Activated CD8-positive, alpha-beta memory T cell treated with anti-CD3 and anti-CD28 coated beads, Interleukin-2, amount 50 U/mL, for 1 hour (primary cell): ENCODE results near the gene MRTFA.
"Not testable (repeated sequence)": the region's sequence is repeated elsewhere in the genome, so short reads cannot be mapped to it uniquely, and the experiment has no call there.

Experiments
- DNase-seq: peaks from one replicate; pipeline ENCODE4 v3.0.0-alpha.2; 2020; ENCODE audit errors: extremely low read depth

MRTFA gene

DNA sequence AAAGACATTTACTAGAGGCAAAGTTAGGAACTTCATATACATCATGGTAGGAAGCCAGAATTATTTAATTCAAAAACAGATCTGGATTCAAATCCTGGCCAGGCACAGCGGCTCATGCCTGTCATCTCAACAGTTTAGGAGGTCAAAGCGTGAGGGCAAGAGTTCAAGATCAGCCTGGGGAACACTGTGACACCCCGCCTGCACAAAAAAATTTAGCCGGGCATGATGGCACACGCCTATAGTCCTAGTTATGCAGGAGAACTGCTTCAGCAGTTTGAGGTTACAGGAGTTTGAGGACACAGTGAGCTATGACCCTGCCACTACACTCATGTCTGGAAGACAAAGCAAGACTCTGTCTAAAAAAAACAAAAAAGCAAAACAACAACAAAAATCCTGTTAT, 8.9 kb downstream of the MRTFA start:
- no peak for DNase-seq

DNA sequence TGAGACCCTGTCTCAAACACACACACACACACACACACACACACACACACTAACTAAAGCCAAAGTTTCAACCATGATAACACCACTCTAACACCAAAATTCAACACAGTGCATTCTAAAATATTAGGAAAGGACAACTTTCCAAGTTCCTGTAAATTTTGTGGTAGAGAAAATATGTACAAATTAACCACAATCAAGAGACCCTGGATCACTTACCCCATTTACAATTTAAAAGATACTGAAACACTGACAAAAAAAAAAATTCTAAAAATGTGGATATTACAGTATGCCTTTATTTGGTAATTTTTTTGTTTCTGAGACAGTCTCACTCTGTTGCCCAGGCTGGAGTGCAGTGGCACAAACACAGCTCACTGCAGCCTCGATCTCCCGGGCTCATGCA, 9.7 kb downstream of the MRTFA start:
- DNase-seq = no peak

DNA sequence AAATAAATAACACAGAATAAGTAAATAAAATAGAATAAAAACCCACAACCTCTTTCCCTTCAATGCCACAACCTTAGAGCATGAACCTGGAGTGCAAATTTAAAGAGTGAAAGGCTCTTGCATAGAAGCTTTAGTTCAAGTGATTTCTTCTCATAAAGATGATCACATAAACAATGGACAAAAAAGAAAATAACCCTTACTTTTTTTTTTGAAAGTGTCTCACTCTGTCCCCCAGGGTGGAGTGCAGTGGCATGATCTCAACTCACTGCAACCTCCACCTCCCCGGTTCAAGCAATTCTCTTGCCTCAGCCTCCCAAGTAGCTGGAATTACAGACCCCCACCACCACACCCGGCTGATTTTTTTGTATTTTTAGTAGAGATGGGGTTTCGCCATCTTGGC, 10.7 kb downstream of the MRTFA start:
- not testable (repeated sequence) for DNase-seq

DNA sequence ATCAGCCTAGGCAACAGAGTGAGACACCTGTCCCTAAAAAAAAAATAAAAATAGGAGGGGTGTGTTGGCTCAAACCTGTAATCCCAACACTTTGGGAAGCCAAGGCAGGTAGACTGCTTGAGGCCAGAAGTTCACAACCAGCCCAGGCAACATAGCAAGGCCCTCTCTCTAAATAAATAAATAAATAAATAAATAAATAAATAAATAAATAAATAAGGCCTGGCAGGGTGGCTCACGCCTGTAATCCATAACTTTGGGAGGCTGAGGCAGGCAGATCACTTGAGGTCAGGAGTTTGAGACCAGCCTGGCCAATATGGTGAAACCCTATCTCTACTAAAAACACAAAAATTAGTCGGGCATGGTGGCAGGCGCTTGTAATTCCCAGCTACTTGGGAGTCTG, 11.2 kb downstream of the MRTFA start:
- DNase-seq = not testable (repeated sequence)

DNA sequence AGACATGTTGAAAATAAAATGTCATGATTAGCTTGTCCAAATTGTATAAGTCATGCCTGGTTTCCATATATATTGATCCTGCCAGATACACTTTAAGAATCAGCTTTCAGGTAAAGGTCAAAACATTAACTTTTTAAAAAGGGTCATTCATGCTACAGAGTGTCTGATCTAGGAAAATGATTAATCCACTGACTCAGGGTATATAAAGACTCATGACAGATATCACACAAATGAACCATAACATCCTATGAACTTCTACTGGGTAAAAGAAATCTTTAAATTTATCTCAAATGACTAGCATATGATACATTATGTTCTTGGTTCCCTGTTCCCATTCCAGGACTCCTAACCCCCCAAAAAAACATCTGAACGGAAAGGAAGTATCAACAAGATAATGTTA, 11.7 kb downstream of the MRTFA start:
- no peak for DNase-seq

DNA sequence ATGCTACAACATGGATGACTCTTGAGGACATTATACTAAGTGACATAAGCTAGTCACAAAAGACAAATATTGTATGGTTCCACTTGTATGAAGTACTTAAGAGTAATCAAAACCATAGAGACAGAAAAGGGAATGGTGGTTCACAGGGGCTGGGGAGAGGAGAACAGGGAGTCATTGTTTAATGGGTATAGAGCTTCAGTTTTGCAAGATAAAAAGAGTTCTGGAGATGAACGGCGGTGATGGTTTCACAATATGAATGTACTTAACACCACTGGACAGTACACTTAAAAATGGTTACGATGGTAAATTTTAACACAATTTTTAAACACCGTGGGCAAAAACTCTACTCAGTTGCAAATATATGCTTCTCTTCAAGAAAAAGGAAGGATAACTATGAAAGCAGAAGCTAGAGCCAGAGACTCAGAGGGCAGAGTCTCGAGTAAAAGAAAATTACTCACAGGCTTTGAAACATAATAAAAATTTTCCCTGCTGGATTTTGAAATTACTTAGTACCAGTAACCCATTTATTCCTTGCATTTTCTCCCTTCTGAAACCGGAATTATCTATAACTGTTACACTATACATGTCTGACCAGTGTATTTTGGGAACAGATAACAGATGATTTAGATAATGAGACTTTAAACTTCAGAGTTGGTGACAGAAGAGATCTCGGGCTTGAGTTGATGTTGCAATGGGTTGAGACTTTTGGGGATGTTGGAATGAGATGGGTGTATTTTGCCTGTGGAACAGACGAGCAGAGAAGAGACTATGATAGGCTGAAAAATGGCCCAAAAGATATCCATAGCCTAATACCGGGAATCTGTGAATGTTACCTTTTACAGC, 15.0 kb downstream of the MRTFA start:
- DNase-seq = no peak

DNA sequence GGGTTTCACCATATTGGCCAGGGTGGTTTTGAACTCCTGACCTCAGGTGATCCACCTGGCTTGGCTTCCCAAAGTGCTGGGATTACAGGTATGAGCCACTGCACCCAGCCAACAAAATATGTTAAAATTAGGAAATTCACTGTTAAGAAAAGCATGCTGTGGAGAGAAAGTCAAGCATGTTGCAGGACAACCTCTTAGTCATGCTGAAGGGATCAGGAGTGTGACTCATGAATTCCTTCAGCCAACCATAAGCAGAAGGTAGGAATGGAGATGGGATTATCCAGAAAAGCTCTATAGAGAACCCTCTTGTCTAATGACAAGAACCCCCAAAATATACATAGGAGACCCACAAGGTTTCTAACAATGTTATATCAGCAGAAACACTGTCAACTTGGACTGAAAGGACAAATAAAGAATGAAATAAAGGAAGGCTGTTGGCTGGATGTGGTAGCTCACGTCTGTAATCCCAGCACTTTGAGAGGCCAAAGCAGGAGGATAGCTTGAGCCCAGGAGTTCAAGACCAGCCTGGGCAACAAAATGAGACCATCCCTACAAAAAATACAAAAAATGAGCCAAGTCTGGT, 16.0 kb downstream of the MRTFA start:
- DNase-seq = no peak

DNA sequence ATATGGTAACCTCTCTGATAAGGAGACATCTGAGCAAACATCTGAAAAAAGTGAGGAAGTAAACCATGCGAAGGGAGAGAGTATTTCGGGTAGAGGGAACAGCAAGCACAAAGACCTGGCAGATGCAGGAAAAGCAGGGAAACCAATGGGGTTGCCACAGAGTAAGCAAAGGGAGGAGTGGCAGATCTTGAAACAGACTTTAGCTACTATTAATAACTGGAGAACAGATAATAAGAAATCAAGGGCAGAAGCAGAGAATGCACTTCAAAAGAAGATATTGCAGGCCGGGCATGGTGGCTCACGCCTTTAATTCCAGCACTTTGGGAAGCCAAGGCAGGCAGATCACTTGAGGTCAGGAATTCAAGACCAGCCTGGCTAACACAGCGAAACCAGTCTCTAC, 18.1 kb downstream of the MRTFA start:
- no peak for DNase-seq

DNA sequence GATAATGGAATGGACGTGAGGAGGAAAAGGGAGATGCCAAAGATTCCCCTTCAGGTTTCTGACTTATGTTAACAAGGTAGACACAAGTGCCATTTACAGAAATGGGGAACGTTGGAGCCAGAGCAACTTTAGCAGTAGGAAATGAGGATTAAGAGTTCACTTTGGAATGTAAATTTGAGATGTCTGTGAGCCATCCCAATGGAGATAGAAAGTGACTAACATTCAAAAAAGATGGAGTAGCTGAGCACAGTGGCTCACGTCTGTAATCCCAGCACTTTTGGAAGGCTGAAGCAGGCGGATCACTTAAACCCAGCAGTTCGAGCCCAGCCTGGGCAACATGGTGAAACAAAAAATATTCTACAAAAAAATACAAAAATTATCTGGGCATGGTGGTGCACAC, 19.9 kb downstream of the MRTFA start:
- DNase-seq = no peak

DNA sequence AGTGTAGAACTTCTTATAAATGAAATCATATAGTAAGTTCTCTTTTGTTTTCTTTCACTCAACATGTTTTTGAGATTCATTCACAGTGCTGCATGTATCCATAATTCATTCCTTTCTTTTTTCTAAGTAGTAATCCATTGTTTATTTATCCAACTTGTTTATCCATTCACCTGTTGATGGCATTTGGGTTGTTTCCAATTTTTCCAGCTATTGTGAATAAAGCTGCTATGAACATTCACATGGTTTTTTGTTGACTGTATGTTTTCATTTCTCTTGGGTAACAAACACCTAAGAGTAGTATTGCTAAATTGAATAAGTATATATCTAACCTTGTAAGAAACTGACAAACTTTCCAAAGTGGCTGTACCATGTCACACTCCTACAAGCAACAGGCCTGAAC, 23.5 kb downstream of the MRTFA start:
- no peak for DNase-seq

DNA sequence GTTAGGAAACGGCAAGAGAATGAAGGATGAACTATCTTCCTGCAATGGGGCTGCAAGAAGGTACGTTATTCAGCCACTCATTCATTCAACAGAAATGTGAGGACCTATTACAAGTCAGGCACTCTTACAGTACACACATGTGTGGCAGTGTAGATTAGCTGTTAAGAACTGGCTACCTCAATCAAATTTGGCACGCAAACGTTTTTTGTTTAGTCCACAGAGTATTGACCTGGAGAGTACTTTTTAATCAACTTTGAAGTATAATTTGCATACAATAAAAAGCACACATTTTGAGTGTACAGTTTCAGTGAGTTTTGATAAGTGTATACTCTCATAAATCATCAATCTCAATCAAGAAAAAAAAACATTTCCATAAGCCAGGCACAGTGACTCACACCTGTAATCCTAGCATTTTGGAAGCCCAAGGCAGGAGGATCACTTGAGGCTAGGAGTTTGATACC, 24.2 kb downstream of the MRTFA start:
- DNase-seq = no peak

DNA sequence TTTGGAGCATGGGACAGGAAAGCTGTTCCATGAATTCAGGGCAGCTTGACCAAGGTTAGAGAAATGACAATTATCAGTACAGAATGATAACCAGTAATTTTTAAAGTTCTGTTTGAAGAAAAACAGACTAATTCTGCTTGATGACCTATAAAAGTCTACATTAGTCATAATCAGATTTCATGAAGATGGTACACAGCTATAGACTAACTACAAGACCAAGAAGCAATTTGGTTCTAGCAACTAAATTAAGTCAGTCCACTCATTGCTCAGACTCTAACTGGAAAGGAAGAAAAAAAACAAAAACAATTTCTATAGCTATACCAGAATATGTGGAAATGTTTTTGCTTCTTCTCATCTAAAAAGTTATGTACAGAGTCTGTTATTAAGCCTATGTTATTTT, 24.9 kb downstream of the MRTFA start:
- DNase-seq = no peak

DNA sequence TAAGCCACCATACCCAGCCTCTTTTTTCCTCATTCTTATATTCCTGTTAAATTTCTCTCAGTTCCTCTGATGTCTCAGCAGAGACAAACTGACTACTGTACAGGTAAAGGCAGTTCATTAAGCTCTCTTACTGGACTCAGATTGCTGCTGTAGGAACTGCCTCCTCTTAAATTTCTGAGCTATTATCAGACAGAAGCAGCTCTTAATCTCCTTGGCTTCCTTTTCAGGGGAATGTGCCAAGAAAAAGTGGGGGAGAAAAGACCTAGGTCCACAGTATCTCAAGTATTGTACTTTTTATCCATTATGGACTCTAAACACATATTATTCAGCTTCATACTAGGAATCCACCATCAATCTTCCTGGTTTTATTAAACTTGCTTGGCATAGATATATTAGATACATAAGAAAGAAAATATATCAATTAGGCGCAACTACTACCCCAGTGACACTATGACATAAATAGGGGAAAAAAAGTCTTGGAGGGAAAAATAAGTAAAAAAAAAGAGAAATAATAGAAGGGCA, 26.1 kb downstream of the MRTFA start:
- DNase-seq = no peak

DNA sequence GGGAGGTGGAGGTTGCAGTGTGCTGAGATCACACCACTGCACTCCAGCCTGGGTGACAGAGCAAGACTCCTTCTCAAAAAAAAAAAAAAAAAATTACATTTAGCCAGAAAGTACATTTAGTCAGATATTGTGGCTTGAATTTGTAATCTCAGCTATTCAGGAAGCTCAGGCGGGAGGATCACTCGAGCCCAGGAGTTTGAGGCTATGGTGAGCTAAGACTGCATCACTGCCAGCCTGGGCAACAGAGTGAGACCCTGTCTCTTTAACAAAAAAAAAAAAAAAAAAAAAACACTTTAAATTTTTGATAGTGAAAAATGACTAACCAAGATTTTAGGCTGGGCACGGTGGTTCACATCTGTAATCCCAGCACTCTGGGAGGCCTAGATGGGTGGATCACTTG, 27.3 kb downstream of the MRTFA start:
- DNase-seq = no peak

DNA sequence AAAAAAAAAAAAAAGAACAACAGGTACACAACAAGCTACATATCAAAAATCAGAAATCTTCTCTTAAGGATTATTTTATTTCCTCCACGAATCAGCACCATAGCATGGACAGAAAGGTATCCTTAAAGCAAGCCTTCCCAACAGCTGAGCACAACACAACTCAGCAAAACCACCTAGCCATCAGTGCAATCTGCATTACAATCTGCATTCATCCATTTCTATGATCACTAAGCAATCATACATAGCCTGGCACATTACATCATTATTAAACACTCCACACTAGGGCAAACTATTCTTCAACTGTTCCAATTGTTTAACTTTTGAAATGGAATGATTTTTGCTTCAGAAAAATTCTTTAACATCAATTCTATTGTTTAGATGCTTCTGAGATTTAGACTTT, 29.0 kb downstream of the MRTFA start:
- DNase-seq = no peak

DNA sequence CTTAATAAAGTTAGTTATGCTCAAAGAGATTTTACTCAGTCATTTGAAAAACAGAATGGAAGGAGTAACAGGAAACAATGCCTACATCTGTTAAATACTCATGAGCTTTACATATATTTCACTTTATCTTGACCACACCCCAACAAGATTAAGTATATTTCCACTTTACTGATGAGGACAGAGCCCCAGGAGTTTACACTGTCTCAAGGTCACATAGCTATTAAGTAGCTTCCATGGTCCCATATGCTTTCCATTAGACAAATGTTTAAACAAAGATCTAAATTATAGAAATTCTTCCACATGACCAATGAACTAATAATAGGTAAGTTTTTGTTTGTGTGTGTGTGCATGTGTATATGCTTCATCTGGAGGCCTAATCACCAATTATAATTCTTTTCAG, 30.2 kb downstream of the MRTFA start:
- no peak for DNase-seq

DNA sequence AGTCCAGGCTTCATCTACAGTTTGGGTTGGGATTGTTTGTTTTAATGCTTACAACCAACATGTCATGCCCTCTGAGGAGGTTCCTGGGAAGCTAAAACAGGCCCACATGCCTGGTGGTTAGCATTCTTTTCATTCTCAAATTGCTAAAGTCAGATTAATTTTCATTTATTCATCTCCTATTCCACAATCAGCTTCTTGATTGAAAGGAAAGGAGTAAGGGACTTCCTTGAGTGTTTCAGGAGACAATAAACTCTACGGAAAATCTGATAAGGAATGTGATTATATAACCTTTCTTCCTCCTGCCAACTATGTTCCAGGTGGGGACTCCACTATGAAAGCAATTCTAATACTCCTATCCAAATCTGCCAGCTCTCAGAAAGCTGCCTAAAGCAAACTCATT, 30.8 kb downstream of the MRTFA start:
- DNase-seq = no peak

DNA sequence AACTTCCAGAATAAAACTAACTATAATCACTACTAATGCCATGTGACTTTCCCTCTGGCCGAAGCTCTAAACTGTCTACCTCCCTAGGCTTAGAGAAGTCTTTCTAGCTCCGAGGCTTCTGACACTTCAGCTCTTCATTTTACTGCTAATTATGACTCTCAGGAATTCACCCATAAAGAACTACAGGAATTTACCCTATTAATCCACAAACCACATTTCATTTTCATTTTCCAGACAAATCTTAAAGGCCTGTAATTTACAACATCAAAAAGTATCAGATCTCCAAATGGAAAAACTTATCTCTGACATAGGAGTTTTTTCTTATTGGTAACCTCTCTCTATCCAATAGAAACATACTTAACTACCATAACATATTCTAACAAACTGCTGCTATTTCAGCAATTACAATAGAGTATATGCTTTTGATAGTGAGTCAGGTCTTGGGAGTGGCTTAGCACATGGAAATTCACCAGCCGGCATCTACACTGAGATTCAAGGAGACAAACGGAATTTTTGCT, 33.4 kb downstream of the MRTFA start:
- no peak for DNase-seq

DNA sequence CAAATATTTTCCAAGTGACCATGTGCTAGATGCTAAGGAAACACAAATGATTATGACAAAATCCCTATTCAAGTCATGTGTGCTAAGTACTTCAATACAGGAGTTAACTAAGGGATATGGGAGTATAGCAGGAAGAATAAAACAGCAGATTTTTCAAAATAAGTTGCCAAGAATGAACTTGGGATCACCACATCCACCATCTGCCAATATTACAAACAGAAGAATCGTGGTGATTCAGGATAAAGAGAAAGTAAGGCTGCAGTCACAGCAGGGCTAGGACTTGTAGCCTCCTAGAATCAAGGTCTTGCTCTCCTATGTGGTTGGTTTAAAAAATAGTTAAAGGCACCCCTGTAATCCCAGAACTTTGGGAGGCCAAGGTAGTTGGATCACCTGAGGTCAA, 34.3 kb downstream of the MRTFA start:
- DNase-seq = no peak

DNA sequence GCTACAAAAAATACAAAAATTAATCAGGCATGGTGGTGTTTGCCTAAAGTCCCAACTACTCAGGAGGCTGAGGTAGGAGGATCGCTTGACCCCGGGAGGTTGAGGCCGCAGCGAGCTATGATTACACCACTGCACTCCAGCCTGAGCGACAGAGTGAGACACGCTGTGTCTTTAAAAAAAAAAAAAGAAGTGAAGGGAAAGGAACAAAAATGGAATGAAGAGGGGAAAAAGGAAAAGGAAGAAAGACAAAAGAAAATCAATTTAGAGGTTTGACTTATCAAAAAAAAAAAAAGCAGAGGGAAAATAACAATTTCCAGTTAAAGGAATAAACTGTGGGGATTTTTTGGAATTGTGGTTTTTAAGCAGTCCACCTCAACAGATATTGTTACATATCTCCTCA, 36.8 kb downstream of the MRTFA start:
- no peak for DNase-seq

DNA sequence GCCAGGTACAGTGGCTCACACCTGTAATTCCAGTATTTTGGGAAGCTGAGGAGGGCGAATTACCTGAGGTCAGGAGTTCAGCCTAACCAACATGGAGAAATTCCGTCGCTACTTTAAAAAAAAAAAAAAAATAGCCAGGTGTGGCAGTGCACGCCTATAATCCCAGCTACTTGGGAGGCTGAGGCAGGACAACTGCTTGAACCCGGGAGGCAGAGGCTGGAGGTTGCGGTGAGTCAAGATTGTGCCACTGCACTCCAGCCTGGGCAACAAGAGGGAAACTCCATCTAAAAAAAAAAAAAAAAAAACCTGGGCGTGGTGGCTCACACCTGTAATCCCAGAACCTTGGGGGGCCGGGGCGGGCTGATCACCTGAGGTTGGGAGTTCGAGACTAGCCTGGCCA, 37.8 kb downstream of the MRTFA start:
- not testable (repeated sequence) for DNase-seq

DNA sequence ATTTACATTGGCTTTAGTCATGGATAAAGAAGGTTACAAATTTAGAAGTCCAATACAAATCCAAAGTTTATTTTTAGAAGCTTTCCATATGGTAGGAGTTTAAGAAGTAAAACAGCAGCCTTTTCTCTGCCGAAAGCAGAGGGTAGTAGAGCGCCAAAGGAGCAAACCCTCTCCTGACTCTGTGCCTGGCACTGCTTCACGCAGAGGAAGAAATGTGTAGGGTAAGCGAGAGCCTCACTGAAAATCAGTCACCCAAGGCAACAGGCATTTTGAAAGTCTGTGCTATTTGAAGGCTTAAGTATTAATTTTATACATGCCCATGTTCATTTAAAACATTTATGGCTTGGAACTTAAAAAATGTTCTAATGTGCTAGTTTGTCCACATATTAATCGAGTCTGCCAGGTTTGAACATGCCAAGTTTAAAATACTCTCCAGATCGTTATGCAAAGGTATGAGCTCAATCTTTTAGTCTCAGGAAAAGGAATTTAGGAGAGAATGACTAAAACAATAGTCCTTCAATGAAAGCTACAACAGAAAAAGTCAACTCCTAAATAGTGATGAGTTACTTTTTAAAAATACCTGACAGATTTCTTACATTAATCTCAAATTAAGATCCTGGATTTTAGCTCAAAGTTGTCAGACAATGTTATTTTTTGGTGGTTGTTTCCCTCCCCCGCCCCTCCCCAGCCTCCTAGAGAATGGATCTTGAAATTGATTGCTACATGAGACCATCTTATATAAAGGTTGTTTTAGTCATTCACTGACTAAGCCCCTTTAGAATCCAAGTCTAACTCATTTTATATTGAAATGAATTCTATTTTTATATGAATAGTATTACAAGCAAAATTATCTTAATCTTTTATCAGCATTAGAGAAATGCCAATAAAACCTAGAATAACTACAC, 38.7 kb downstream of the MRTFA start:
- DNase-seq = no peak
